Left lung (tissue), 10 donors: ENCODE data around the gene SLC27A6. TPM values are rescaled to one million over a fixed set of nuclear protein-coding genes. Genes with fewer than 3 reads are reported as not detected.

ENCODE experiments used
- ATAC-seq: fragments of 200-7000 bp; cut with Tn5 transposase; one replicate; pipeline ENCODE4 v1.9.1; 2020; ENCODE audit warnings: moderate library complexity
- DNase-seq, 4 donors: peaks; one replicate each; pipeline ENCODE4 v3.0.0-alpha.2; 2013 to 2020
- H3K27ac ChIP-seq, 2 donors: fragments of 200-600 bp; sonication (generic) in 1 of 2; one replicate each; pipeline versions ENCODE4 v1.5.0 to v1.8.0; 2020 to 2021
- H3K27me3 ChIP-seq, 2 donors: fragments of 200-600 bp; sonication (generic) in 1 of 2; one replicate each; pipeline versions ENCODE4 v1.5.0 to v1.8.0; 2020 to 2021
- H3K36me3 ChIP-seq, 2 donors: fragments of 200-600 bp; sonication (generic) in 1 of 2; one replicate each; pipeline versions ENCODE4 v1.5.0 to v1.8.0; 2020 to 2021
- H3K4me1 ChIP-seq, 2 donors: fragments of 200-600 bp; one replicate each; pipeline ENCODE4 v1.8.0; 2021
- H3K4me3 ChIP-seq, 2 donors: fragments of 200-600 bp; sonication (generic) in 1 of 2; one replicate each; pipeline versions ENCODE4 v1.5.0 to v1.8.0; 2020 to 2021; ENCODE audit warnings: mild to moderate bottlenecking in 1 of 2
- H3K9me3 ChIP-seq, 2 donors: fragments of 200-600 bp; sonication (generic) in 1 of 2; one replicate each; pipeline versions ENCODE4 v1.5.0 to v1.8.0; 2020 to 2021
- intact Hi-C, 2 donors: fragments of 100-400 bp; cut with DNase I; formaldehyde crosslinking; loops; one replicate each; pipeline versions ENCODE4 v1.11.2 to v1.14.2; 2022
- polyA plus RNA-seq, 6 donors: library from polyadenylated mRNA; unstranded; fragments of 120-200 nt; gene quantifications; one replicate each; pipeline ENCODE4 v1.2.1, GENCODE V29; 2013; ENCODE audit not compliant: insufficient read length in 6 of 6
- total RNA-seq, 2 donors: library from RNA; stranded (reverse); fragmentation: NEBNext Ultra II Directional; extraction: Animal tissue kit (Norgen Biotek cat#: 25700); gene quantifications; one replicate each; pipeline ENCODE4 v1.2.1, GENCODE V29; 2021
- TF ChIP-seq, protein P1 (sequence below), 2 donors: fragments of 200-600 bp; sonication (generic) in 1 of 2; IDR thresholded peaks; one replicate each; pipeline versions ENCODE4 v1.5.0 to v1.8.0; 2021; ENCODE audit warnings: antibody characterized with exemption in 2 of 2
- donor health status: DM: no; HTN: yes; CAD: no.
- donor health status: DM: no; HTN: no; CAD: no.

SLC27A6 gene
- total and polyA plus RNA-seq, 8 donors, result 0.39 to 6.6 (median 4.1) TPM

- Histone ChIP-seq H3K27ac (no peak overlapping the region), H3K27me3 (peaks cover 0 to 33% of the 10 kb centered on the region in 2 donors), H3K36me3 (no peaks in the 10 kb centered on the region), H3K4me3 (no peak overlapping the region), H3K9me3 (peaks cover 0 to 5% of the 10 kb centered on the region in 2 donors), H3K4me1 (no peaks in the 10 kb centered on the region)
- intact Hi-C loops, result no loop called here
- DNase-seq, result no peak
- no peak for ATAC-seq
- TF ChIP-seq, protein P1, sequence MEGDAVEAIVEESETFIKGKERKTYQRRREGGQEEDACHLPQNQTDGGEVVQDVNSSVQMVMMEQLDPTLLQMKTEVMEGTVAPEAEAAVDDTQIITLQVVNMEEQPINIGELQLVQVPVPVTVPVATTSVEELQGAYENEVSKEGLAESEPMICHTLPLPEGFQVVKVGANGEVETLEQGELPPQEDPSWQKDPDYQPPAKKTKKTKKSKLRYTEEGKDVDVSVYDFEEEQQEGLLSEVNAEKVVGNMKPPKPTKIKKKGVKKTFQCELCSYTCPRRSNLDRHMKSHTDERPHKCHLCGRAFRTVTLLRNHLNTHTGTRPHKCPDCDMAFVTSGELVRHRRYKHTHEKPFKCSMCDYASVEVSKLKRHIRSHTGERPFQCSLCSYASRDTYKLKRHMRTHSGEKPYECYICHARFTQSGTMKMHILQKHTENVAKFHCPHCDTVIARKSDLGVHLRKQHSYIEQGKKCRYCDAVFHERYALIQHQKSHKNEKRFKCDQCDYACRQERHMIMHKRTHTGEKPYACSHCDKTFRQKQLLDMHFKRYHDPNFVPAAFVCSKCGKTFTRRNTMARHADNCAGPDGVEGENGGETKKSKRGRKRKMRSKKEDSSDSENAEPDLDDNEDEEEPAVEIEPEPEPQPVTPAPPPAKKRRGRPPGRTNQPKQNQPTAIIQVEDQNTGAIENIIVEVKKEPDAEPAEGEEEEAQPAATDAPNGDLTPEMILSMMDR (IDR thresholded peaks at IDR 0.05), result no peak
Observed at GRCh38 chr5:128962211-128962610, 3.1 kb upstream of the SLC27A6 start.

- Histone ChIP-seq H3K27me3 (peaks cover 0 to 33% of the 10 kb centered on the region in 2 donors), H3K36me3 (no peaks in the 10 kb centered on the region), H3K9me3 (no peaks in the 10 kb centered on the region), H3K27ac (no peak overlapping the region), H3K4me1 (no peaks in the 10 kb centered on the region), H3K4me3 (peak overlapping the region in 1 of 2 donors; percentile 27)
- TF ChIP-seq, protein P1 (IDR thresholded peaks at IDR 0.05), result no peak
- DNase-seq (peak in 1 of 4 donors; percentile 65), ATAC-seq (no peak)
- intact Hi-C loops, result no loop called here
Observed at GRCh38 chr5:128965638-128966302, 482 bp downstream of the SLC27A6 start.

- no peaks in the 10 kb centered on the region for H3K36me3 ChIP-seq
- no peak for ATAC-seq
- TF ChIP-seq, protein P1 (IDR thresholded peaks at IDR 0.05), result no peak
- no peaks in the 10 kb centered on the region for H3K9me3 ChIP-seq
- no peak overlapping the region for H3K27ac ChIP-seq
- intact Hi-C loops, result no loop called here
- DNase-seq, result peak in 1 of 4 donors; percentile 67
- no peaks in the 10 kb centered on the region for H3K4me1 ChIP-seq
- H3K27me3 ChIP-seq, result peaks cover 0 to 33% of the 10 kb centered on the region in 2 donors
- no peak overlapping the region for H3K4me3 ChIP-seq
Observed at GRCh38 chr5:128966375-128966774, 1.1 kb downstream of the SLC27A6 start.

- Histone ChIP-seq H3K27ac (no peak overlapping the region), H3K9me3 (no peaks in the 10 kb centered on the region), H3K4me3 (no peak overlapping the region), H3K4me1 (no peaks in the 10 kb centered on the region), H3K27me3 (peaks cover 0 to 33% of the 10 kb centered on the region in 2 donors), H3K36me3 (no peaks in the 10 kb centered on the region)
- intact Hi-C loops, result no loop called here
- TF ChIP-seq, protein P1 (IDR thresholded peaks at IDR 0.05), result no peak
- no peak for DNase-seq
- no peak for ATAC-seq
Observed at GRCh38 chr5:128966846-128967245, 1.6 kb downstream of the SLC27A6 start.

DNA sequence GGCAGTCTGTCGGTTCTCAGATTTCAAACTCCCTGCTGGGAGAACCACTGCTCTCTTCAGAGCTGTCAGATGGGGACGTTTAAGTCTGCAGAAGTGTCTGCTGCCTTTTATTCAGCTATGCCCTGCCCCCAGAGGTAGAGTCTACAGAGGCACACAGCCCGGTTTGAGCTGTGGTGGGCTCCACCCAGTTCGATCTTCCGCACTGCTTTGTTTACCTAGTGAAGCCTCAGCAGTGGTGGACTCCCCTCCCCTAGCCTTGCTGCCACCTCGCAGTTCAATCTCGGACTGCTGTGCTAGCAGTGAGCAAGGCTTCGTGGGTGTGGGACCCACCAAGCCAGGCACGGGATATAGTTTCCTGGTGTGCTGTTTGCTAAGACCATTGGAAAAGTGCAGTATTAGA lies 8.0 kb downstream of the SLC27A6 start:
- TF ChIP-seq, protein P1 (IDR thresholded peaks at IDR 0.05), result no peak
- intact Hi-C loops, result no loop called here

More for the DNA sequence above, 8.0 kb downstream of the SLC27A6 start:
- H3K27ac ChIP-seq, result no peak overlapping the region
- H3K9me3 ChIP-seq, result no peaks in the 10 kb centered on the region
- no peaks in the 10 kb centered on the region for H3K27me3 ChIP-seq
- ATAC-seq (no peak), DNase-seq (peak in 1 of 4 donors; percentile 34)
- no peaks in the 10 kb centered on the region for H3K36me3 ChIP-seq
- no peaks in the 10 kb centered on the region for H3K4me1 ChIP-seq
- no peak overlapping the region for H3K4me3 ChIP-seq
